ENCODE measurements around the gene PSMB3.

The PSMB3 gene

DNA sequence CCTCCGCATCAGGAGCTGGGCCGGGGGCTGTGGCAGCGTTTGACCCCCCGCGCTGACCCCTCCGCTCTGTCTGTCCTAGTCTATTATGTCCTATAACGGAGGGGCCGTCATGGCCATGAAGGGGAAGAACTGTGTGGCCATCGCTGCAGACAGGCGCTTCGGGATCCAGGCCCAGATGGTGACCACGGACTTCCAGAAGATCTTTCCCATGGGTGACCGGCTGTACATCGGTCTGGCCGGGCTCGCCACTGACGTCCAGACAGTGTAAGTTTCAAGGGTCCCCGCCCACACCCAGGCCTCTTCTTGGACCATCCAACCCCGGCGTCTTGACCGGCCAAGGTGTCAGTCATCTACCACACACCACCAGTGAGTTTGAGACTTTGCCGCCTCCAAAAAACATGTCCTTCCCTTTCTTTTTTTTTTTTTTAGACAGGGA lies 548 bp downstream of the PSMB3 start:
- H3K4me3 ChIP-seq (ENCODE audit: low read depth, low read length), result peak overlapping the region; percentile 78
- ChIA-PET CTCF (interaction anchor here (1.0 to 1.4 kb wide), 2 partner anchors 9 to 19 kb away, joined by 4 to 7 read pairs; no protein-coding TSS in a partner anchor), POLR2A (interaction anchor here (0.7 to 2.0 kb wide), 4 partner anchors 10 to 447 kb away, joined by 3 to 13 read pairs (median 4); partner anchors contain the start of genes LASP1, RPL19 and RPL23)
- no peaks in the 10 kb centered on the region for H3K9me3 ChIP-seq (ENCODE audit: control insufficient read depth, insufficient read depth, low read depth, low read length)
- 0 out of 2 replicates have a peak, but pooled peaks have one; percentile 27 for TF ChIP-seq YY1 (tag by site-specific recombination; IDR thresholded peaks at IDR 0.05)
- TF ChIP-seq ZNF169 (tag by site-specific recombination; IDR thresholded peaks at IDR 0.05), result no peak
- TF ChIP-seq, protein P1, sequence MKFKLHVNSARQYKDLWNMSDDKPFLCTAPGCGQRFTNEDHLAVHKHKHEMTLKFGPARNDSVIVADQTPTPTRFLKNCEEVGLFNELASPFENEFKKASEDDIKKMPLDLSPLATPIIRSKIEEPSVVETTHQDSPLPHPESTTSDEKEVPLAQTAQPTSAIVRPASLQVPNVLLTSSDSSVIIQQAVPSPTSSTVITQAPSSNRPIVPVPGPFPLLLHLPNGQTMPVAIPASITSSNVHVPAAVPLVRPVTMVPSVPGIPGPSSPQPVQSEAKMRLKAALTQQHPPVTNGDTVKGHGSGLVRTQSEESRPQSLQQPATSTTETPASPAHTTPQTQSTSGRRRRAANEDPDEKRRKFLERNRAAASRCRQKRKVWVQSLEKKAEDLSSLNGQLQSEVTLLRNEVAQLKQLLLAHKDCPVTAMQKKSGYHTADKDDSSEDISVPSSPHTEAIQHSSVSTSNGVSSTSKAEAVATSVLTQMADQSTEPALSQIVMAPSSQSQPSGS (tag by site-specific recombination; IDR thresholded peaks at IDR 0.05; ENCODE audit: low read depth), result no peak
- TF ChIP-seq ZNF571 (tag by site-specific recombination; IDR thresholded peaks at IDR 0.05), result no peak
- no peak for TF ChIP-seq ZIC2 (tag by site-specific recombination; IDR thresholded peaks at IDR 0.05)
- TF ChIP-seq MZF1 (tag by site-specific recombination; IDR thresholded peaks at IDR 0.05; ENCODE audit: borderline replicate concordance), result no peak
- TF ChIP-seq REPIN1 (tag by site-specific recombination; IDR thresholded peaks at IDR 0.05; ENCODE audit: low read depth), result no peak
- TF ChIP-seq, protein P2, sequence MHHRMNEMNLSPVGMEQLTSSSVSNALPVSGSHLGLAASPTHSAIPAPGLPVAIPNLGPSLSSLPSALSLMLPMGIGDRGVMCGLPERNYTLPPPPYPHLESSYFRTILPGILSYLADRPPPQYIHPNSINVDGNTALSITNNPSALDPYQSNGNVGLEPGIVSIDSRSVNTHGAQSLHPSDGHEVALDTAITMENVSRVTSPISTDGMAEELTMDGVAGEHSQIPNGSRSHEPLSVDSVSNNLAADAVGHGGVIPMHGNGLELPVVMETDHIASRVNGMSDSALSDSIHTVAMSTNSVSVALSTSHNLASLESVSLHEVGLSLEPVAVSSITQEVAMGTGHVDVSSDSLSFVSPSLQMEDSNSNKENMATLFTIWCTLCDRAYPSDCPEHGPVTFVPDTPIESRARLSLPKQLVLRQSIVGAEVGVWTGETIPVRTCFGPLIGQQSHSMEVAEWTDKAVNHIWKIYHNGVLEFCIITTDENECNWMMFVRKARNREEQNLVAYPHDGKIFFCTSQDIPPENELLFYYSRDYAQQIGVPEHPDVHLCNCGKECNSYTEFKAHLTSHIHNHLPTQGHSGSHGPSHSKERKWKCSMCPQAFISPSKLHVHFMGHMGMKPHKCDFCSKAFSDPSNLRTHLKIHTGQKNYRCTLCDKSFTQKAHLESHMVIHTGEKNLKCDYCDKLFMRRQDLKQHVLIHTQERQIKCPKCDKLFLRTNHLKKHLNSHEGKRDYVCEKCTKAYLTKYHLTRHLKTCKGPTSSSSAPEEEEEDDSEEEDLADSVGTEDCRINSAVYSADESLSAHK (tag by site-specific recombination; IDR thresholded peaks at IDR 0.05), result peak; percentile 79
- TF ChIP-seq SCRT1 (tag by site-specific recombination; IDR thresholded peaks at IDR 0.05; ENCODE audit: borderline replicate concordance), result no peak
- TF ChIP-seq, protein P3, sequence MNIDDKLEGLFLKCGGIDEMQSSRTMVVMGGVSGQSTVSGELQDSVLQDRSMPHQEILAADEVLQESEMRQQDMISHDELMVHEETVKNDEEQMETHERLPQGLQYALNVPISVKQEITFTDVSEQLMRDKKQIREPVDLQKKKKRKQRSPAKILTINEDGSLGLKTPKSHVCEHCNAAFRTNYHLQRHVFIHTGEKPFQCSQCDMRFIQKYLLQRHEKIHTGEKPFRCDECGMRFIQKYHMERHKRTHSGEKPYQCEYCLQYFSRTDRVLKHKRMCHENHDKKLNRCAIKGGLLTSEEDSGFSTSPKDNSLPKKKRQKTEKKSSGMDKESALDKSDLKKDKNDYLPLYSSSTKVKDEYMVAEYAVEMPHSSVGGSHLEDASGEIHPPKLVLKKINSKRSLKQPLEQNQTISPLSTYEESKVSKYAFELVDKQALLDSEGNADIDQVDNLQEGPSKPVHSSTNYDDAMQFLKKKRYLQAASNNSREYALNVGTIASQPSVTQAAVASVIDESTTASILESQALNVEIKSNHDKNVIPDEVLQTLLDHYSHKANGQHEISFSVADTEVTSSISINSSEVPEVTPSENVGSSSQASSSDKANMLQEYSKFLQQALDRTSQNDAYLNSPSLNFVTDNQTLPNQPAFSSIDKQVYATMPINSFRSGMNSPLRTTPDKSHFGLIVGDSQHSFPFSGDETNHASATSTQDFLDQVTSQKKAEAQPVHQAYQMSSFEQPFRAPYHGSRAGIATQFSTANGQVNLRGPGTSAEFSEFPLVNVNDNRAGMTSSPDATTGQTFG (tag by site-specific recombination; IDR thresholded peaks at IDR 0.05; ENCODE audit: borderline replicate concordance), result no peak
- TF ChIP-seq ZNF654 (tag by site-specific recombination; IDR thresholded peaks at IDR 0.05; ENCODE audit: low read depth), result no peak
- no peak for TF ChIP-seq IKZF3 (tag by site-specific recombination; IDR thresholded peaks at IDR 0.05)
- no peak for TF ChIP-seq ZNF501 (tag by site-specific recombination; IDR thresholded peaks at IDR 0.05)
- H3K27ac ChIP-seq (ENCODE audit: extremely low read depth, low read depth, low read length), result peak overlapping the region; percentile 66
- H3K4me1 ChIP-seq (ENCODE audit: control insufficient read depth, insufficient read depth, low read length), result peaks cover 11% of the 10 kb centered on the region
- H3K36me3 ChIP-seq (ENCODE audit: control insufficient read depth in 2 of 2, insufficient read depth in 1 of 2, low read length in 2 of 2), result peaks cover 43 to 44% of the 10 kb centered on the region in 2 experiments

DNA sequence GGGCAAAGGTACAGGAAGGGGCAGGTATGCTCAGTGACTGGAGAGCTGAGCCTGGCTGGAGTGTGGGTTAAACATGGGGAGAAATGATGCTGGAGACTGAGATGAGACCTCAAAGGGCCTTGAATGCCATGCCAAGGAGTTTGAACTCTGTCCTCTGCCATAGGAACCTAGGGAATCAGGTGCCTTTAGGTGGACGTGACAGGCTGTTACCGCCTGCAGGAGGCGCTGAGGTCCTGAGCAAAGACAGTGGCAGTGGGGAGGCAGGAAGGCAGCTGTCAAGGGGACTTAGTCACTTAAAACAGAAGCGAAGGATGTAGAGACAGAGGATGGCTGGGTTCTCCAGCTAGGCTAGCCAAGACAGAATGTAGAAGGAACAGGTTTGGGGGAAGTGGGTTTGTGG lies 9.1 kb downstream of the PSMB3 start:
- CTCF ChIA-PET, result interaction anchor here (0.6 to 2.2 kb wide), 18 partner anchors 8 to 483 kb away, joined by 3 to 7 read pairs (median 4); partner anchors contain the start of gene PIP4K2B
- no peak for TF ChIP-seq KLF7 (tag by site-specific recombination; IDR thresholded peaks at IDR 0.05; ENCODE audit: borderline replicate concordance)
- TF ChIP-seq ZNF623 (tag by site-specific recombination; IDR thresholded peaks at IDR 0.05), result no peak
- TF ChIP-seq, protein P4, sequence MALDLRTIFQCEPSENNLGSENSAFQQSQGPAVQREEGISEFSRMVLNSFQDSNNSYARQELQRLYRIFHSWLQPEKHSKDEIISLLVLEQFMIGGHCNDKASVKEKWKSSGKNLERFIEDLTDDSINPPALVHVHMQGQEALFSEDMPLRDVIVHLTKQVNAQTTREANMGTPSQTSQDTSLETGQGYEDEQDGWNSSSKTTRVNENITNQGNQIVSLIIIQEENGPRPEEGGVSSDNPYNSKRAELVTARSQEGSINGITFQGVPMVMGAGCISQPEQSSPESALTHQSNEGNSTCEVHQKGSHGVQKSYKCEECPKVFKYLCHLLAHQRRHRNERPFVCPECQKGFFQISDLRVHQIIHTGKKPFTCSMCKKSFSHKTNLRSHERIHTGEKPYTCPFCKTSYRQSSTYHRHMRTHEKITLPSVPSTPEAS (tag by site-specific recombination; IDR thresholded peaks at IDR 0.05), result no peak
- peak; percentile 93 for TF ChIP-seq GLI4 (tag by site-specific recombination; IDR thresholded peaks at IDR 0.05)
- TF ChIP-seq, protein P5, sequence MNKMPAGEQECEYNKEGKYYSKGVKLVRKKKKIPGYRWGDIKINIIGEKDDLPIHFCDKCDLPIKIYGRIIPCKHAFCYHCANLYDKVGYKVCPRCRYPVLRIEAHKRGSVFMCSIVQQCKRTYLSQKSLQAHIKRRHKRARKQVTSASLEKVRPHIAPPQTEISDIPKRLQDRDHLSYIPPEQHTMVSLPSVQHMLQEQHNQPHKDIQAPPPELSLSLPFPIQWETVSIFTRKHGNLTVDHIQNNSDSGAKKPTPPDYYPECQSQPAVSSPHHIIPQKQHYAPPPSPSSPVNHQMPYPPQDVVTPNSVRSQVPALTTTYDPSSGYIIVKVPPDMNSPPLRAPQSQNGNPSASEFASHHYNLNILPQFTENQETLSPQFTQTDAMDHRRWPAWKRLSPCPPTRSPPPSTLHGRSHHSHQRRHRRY (tag by site-specific recombination; IDR thresholded peaks at IDR 0.05), result no peak
- 0 out of 2 replicates have a peak, but pooled peaks have one; percentile 35 for TF ChIP-seq SCRT2 (tag by site-specific recombination; IDR thresholded peaks at IDR 0.05)
- TF ChIP-seq, protein P6, sequence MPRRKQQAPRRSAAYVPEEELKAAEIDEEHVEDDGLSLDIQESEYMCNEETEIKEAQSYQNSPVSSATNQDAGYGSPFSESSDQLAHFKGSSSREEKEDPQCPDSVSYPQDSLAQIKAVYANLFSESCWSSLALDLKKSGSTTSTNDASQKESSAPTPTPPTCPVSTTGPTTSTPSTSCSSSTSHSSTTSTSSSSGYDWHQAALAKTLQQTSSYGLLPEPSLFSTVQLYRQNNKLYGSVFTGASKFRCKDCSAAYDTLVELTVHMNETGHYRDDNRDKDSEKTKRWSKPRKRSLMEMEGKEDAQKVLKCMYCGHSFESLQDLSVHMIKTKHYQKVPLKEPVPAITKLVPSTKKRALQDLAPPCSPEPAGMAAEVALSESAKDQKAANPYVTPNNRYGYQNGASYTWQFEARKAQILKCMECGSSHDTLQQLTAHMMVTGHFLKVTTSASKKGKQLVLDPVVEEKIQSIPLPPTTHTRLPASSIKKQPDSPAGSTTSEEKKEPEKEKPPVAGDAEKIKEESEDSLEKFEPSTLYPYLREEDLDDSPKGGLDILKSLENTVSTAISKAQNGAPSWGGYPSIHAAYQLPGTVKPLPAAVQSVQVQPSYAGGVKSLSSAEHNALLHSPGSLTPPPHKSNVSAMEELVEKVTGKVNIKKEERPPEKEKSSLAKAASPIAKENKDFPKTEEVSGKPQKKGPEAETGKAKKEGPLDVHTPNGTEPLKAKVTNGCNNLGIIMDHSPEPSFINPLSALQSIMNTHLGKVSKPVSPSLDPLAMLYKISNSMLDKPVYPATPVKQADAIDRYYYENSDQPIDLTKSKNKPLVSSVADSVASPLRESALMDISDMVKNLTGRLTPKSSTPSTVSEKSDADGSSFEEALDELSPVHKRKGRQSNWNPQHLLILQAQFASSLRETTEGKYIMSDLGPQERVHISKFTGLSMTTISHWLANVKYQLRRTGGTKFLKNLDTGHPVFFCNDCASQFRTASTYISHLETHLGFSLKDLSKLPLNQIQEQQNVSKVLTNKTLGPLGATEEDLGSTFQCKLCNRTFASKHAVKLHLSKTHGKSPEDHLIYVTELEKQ (tag by site-specific recombination; IDR thresholded peaks at IDR 0.05; ENCODE audit: borderline replicate concordance), result no peak
- TF ChIP-seq ZNF121 (tag by site-specific recombination; IDR thresholded peaks at IDR 0.05), result no peak
- TF ChIP-seq ZNF660 (tag by site-specific recombination; IDR thresholded peaks at IDR 0.05), result no peak
- TF ChIP-seq SP2 (tag by site-specific recombination; IDR thresholded peaks at IDR 0.05), result no peak

More for the DNA sequence above, 9.1 kb downstream of the PSMB3 start:
- H3K4me3 ChIP-seq (ENCODE audit: low read depth, low read length), result no peak overlapping the region
- no peaks in the 10 kb centered on the region for H3K4me1 ChIP-seq (ENCODE audit: control insufficient read depth, insufficient read depth, low read length)
- H3K27ac ChIP-seq (ENCODE audit: extremely low read depth, low read depth, low read length), result no peak overlapping the region
- no peaks in the 10 kb centered on the region for H3K9me3 ChIP-seq (ENCODE audit: control insufficient read depth, insufficient read depth, low read depth, low read length)
- POLR2A ChIA-PET, result interaction anchor here (0.6 to 1.3 kb wide), 3 partner anchors 9 to 438 kb away, joined by 3 to 4 read pairs (median 3); partner anchors contain the start of gene PSMB3
- H3K36me3 ChIP-seq (ENCODE audit: control insufficient read depth in 2 of 2, insufficient read depth in 1 of 2, low read length in 2 of 2), result peaks cover 70 to 92% of the 10 kb centered on the region in 2 experiments

Measured in HEK293 (cell line).